Stimulated activated CD8-positive, alpha-beta memory T cell treated with anti-CD3 and anti-CD28 coated beads, Interleukin-4, amount 100 ng/mL, for 24 hours (primary cell): ENCODE results near the gene KCNC1.

Experiments used
- DNase-seq: peaks from one replicate; pipeline ENCODE4 v3.0.0-alpha.2; 2020; ENCODE audit warnings: low read depth

The KCNC1 gene

DNA sequence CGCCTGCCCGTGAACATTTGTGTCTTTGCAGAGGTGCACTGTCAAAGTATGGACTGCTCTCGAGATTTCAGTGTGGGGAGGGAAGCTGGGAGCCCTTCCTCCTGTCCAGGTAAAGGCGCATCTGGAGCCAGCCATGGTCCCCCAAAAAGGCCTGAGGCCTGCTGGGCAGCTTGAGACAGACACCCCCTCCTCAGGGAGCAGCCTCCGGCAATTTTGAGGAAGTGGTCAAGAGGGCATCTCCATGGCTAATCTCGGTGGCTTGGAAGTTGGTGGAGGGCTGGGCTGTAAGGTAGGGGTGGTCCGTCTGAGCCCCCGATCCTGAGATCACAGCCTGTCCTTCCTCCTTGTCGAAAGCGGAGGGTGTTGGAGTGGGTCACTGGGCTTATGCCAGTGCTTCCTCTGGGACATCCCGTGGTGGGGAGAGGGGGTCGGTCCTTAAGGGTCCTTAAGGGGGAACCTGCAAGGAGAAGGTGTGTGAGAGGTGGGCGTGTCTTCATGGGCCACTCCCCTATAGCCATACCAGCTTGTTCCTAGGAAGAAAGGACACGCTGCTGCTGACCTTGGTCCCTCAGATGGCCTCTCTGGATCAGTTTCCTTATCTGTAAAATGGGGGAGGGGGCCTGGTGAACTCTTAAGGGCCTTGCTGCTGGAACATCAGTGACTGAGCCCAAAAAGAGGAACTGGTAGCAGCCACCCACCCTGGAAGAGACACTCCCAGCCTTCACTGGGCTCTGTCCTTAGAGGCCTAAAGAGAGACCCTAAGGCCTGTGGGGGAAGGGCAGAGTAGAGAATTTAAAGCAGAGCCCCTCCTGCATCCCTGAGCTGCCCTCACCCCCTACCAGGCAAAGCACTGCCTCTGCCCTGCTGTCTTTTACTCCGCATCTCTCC lies 2.6 kb downstream of the KCNC1 start:
- DNase-seq: no peak

DNA sequence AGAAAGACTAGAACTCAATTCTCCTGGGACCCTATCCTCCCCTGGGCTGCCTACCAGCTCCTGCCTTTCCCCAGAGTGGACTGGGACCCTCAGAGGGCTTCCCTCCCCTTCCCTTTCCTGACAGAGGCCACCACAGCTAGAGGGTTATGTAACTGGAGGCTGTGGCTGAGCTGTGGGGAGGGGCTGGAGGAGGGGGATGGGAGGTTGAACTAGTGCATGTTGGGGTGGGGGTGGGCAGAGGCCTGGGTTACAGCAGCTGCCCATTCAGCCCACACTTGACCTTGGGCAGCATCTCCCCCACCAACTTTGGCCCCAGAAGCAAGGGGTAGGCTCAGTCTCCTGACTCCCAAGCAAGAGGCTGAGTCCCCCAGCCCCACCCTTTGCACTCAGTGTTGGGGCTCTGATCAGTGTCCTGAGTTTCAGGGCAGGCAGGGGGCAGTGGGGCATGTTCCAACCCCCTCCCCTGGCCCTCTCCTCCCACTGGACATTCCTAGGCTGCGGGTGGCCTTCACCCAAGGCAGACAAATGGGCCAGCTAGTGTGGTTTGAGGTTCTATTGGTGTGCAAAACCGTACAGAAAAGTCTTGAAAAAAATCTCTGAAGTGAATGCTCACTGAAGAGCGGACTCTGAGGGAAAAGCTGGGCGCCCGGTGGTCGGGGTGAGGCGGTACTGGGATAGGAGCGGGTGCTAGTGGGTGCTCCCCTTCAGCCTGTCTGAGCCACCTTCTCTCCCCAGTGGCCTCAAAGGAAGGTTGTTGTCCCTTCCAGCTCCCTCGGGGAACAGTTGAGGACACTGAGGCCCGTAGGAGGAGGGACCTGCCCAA lies 3.8 kb downstream of the KCNC1 start:
- no peak for DNase-seq

DNA sequence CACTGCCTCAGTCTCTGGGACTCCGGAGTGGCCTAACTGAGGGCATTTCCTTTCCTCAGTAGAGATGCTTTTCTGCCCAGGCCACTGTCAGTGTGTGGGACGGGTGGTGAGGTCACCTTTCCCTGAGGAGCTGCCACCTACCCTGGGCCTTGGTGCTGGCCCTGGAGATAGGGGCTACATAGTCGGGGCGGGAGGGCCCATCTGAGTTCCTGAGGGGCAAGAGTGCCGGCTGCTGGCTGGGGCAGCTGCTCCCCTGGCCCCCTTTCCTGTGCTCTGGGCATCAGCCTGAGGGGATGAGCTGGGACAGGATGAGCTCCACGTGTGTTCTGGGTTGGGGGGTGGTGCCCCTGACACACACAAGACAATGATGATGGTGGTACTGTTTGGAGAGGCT lies 5.4 kb downstream of the KCNC1 start:
- DNase-seq: no peak

DNA sequence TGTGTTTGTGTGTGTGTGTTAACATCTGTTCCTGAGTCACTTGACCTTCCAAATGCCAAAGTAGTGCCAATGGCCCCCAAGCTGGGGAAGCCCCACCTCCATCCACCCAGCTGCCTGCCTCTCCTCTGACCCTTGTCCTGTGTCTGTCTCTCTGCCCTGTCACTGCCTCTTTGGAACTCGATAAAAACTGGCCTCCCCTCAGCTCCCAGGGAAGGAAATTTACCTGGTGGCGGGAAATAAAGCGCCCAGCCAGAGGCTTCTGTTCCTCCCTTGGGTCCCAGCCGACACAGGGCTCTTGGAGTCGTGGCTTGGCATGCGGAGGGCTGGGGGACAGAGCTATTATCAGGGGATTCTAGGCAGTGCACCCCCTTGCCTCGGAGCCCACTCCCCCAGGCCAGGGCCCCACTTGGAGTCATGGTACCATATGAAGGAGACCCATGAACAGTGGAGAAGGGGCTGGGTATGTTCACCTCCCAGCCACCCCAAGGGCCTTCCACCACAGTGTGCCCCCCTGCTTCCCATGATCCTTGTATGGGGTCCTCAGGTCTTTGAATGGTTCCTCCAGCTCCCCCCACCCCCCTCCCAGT lies 6.2 kb downstream of the KCNC1 start:
- DNase-seq: no peak

DNA sequence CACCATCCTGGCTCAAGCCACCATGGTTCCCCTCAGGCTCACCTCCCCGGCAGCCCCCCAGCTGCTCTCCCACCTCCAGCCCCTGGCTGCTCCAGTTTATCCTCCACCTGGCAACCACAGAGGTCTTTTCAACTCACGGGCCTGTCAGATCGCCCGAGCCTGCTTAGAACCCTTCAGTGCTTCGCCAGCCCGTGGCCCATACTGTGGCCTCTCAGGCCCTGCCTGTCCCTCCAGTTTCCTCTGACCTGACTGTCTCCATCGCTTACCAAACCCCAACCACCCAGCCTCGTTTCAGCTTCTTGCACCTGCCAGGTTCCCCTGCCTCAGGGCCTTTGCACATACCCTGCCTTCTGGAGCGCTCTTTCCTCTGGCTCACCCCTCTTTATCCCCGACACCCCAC lies 6.9 kb downstream of the KCNC1 start:
- no peak for DNase-seq

DNA sequence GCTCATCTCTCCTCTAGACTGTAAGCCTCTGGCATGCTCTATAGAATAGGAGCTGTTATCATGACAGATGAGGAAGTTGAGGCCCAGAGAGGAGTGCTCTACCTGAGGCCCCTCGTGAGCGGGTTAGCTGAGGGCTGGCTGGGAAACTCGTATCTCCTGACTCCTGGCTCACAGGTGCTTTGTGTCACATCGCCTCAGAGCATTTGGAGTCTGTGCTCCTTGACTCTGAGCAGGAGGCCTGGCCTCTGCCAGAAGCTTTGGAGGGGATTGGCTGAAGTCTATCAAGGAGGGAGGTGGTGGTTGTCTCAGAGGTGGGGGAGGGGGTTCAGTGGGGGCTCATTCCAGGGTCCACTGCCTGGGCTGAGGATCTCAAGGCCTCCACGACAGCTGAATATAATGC lies 7.4 kb downstream of the KCNC1 start:
- DNase-seq: no peak

DNA sequence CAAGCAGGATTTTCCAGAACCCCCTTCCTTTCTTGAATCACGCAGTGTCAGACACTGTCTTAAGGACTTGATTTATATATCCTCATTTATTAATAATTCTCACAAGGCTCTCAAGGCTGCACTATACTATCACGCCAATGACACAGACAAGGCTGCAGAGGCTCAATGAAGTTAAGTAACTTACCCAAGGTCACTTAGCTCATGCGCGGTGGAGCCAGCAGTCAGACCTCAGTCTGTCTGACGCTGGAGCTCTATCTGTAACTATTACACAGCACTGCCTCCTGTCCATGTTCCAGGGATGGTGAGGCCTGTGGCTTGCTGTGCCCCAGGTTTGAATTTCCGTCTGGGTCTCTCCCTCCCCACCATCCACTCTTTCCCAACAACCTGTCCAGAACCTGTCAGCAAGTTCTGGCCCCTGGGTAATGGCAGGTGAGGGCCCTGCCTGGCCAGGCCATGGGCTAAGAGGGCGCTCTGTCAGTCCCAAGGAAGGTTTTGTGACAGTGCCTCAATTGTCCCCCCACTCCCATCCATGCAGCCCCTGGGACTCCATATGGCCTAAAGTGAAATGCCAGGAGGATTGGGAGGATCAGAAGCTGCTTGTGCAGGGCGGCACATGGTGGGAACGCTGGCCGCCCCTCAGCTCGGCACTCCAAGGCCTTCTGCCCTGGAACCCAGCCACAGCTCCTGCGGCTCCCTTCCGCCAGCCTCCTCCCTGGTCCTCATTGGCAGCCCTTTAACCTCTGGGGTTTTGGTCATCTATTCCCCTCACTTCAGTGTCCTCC lies 8.6 kb downstream of the KCNC1 start:
- no peak for DNase-seq

DNA sequence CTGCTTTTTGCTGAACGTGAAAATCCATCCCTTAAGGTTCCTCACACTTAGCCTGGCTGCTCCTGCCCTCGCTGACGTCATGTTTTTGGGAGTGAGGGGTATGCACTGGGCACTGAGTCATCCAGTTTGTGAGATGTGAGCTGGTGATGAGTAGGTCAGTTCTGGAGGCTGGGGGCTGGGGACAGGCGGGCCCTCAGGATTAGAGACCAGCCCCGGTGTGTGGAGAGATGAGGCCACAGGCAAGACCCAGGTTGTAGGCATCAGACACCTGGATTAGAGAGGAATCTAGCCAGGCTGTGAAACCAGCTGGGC lies 9.2 kb downstream of the KCNC1 start:
- DNase-seq: no peak

DNA sequence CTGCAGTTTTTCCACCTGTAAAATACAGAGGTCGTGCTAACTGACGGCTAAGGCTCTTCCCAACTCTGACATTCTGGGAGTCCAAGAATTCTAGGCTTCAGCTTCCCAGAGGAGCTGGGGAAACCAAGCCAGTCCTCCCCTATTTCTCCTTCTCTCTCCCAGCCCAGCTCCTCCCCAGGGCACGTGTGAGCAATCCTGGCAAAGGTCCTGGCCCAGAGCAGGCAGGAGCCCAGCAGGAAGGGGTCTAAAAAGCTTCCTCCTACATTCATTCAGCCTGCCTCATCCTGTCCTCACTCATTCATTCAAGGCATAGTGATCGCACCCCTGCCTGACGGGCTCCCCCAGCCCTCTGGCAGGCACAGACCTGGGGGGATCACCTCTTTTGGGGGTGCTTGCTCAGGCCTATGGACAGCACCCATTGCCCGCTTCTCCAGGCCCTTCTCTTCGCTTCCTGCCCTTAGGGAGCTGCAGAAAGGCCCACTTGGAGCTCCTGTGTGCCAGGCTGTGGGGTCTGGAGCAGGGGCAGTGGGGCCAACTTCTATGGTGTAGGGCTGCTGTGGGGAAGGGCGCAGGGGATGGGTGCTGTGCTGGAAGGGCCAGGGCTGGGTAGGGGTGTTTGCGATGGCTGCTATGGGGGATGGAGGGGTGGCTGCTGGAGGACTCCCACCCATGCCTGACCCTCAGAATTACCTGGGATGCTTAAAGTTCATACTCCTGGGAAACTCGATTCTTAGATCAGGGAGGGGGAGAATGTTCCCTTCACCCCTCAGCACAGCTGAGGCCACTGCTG lies 9.8 kb downstream of the KCNC1 start:
- no peak for DNase-seq

DNA sequence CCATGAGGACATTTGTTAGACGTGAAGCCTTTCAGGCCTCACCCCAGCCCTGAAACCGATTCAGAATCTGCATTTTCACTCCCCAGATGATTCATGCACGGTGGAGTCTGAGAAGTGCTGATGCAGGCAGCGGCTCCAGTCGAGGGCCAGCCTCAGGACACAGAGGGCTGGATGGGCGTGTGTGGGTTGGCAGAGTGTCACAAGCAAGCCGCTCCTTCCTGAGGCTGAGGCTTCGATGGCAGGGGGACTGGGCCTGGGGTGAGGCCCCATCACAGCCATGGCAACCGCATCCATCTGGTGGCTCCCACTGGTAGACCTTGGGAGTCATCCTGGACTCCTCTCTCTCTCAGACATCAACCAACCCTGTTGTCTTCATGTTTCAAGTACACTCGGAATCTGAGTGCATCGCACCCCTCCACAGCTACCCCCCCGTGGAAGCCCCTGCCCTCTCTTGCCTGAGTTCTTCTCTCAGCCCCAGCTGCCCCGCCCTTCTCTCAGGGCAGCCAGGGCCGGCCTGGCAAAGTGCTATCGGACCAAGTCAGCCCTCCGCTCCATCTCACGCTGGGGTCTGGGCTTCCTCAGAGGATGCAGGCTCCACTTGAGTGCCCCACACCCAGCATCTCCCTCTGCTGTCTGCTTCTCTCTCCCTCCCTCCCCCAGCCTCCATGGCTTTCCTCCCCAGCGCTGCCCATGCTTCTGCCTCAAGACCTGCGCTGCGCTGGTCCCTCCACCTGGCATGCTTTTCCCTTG lies 10.6 kb downstream of the KCNC1 start:
- DNase-seq: no peak

DNA sequence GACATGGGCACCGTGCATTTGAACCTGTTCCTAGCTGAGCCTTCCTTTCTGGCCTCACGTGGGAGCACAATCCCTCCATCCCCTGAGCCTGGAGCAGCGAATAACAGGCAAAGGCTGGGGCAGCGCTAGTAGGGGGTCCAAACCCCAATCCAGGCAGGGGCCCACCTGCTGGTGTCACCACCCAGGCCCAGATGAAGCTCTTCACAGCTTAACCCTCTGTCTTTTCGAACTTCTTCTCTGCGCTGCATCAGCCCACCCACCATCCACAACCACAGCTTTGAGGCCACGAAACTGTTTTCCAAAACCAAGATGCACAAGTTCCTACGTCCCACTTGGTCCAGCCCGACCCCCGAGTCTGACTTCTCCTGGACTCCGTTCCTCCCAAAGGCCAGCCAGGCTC lies 11.5 kb downstream of the KCNC1 start:
- DNase-seq: no peak

DNA sequence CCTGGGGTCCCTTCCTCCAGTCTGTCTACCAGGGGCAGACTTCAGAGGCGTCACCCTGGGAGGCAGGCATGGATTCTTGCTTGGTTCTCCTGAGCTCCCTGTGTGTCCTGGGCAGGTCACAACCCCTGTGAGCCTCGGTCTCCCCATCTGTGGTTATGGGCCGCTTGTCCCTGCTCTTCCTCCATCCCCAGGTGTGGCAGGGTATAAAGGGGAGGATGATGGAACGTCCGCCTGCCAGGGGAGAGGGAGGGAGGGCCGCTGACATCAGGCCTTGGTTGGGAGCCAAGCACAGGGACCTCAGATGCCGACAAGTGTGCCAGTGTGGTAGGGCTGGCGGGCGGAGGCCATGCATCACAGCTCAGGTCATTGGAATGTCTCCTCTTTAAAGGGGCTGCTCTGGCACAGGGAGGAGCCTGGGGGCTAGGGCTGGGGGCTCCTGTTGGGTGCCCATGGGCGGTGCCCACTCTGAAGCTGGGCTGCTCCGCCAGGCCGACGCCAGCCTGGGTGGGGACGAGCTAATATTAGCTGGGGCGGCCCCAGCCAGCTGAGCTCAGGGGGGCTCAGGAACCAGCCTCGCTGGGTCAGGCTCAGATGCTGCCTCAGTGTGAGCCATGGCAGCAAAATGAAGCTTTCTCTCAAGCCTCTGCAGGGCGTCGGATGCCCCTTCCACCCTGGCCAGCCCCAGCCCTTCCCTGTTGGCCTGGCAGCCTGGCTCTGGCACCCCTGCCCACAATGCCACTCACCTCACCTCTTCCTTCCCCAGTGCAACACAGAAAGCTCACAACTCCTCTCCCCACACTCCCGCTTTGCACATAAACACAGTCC lies 12.8 kb downstream of the KCNC1 start:
- DNase-seq: no peak

DNA sequence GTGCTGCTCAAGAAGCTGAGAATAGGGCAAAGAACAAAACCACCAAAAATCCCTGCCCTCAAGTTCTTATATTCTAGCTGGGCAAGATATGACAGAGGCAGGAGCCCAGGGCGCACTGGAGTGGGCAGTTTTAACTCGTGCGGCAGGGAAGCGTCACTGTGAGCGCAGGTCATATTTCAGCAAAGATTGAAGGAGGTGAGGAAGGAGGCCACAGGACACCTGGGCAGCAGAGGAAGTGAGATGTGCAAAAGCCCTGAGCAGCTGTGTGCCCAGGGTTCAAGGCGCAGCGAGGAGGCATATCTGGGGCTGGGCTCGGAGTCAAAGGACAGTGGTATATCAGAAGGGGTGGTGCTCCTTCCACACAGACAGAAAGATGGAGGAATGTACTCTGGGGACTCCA lies 13.5 kb downstream of the KCNC1 start:
- DNase-seq: no peak

DNA sequence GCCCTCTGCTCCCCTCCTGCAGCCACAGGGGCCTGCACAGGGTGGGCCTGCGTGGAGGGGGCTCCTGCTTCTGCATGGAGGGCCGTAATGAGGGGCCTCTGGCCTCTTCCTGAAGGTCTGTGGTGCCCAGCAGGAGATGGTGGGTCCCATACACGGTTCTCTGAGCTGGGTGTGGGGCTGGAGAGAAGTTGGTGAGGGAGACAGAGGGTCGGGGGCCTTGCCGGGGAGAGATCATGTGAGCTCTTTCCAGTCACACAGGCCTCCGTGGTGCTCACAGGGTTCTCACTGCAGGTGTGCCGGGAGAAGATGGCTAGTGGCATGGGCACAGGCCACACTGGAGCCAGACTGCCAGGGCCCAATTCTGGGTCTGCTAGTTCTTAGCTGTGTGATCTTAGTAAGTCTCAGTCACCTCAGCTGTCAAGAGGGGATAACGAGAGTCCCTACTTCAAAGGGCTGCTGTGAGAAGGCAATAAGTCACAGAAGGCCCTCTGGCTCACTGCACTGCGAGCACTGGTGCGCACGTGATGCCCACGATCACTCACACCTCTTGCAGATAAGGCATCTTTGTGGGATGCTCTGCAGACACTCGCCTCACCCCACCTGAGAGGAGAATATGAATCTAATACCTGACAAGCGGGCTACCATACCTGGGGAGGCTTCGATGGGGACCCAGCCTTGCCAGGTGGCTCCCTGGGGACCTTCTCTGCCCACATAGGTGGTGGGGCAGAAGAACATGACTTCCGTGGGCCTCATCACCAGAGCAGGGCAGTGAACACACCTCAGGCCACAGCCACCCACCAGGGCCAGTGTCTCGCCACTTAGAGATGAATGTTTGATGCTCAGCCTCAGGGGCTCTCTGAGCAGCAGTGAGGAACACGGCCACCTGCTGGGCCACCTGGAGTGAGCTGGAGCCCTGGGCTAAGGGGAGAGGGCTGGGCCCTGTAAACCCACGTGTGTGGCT lies 14.5 kb downstream of the KCNC1 start:
- DNase-seq: no peak

DNA sequence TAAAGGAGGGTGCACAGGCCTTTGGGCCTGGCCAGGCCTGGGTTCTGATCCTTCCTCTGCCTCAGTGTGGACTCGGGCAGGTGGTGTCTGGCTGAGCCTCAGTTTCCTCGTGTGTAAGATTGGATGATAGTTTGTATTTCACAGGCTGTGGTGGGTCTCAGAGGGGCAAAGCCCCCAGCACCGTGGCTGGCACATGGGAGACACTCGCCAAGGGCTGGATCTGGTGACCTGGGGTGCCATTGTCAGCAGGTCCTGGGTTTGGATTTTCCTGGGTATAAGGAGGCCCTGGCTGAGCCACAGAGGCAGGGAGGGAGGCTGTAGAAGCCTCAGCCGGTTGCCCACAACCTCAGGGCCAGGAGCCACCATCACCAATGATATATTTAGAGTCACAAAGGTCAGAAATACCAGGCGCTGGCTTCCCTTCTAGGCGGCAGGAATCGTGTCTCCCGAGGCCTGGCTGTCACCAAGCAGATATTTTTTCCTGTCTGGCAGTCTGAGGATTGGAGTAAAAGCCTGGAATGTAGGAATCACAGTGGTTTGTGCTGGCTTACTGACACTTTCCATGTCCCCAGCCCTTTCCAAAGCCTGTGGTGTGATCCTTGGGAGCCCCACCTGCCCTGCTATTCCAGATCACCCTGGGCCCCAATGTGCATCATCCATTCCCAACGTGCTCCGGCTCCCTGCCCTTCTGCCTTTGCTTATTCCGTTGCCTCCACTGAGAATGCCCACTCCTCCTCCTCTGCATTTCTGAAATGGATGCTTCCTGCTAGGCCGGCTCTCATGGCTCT lies 15.6 kb downstream of the KCNC1 start:
- DNase-seq: no peak

DNA sequence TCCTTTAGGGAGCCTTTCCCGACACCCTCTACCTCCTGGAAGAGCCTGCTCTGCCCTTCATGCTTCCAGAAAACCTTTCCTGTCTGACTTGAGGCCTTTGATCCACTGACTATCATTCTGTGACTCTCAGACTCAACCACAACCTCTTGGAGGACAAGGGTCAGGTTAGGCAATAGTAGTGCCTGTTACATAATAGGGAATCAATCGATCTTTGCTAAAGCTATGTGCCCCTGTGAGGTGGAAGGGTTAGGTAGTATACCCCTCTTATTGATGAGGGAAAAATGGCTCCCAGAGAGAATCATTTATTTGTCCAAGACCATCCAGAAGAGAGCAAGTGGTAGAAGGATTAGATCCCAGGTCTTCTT lies 16.2 kb downstream of the KCNC1 start:
- no peak for DNase-seq

DNA sequence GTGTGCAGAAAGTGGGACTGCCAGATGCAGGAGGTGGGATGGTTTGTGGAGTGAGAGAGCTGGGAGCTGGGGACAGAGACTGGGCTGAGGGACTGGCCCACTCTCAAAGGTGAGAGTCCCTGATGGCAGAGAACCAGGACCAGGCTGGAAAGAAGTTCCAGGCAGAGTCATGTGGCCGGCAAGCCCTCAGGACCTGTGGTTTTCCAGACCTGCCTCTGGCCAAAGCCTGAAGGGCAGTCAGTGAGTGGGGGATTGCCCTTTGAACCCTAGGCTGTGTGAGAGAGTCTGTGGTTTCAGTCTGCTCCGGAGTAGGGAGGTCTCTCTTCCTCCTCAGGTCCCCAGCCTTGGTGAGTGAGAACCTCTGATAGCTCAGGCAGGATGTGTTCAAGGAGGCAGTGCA lies 17.0 kb downstream of the KCNC1 start:
- DNase-seq: no peak

DNA sequence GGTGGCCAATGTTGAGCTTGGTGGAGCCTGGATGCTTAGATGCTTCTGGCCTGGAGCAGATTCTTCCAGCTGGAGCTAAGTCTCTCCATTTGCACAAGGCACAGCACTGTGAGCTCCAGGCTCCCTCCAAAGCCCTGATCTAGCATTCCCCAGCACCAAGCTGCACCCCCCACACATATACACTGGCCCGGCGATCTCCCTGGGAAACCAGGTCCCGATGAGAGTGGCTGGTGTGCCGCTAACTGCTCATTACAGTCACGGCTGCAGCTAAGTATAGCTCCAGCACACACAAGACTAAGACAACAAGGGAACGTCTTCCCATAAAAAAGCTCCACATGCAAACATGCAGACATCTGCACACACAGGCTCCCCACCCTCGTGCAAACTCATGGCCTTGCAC lies 17.6 kb downstream of the KCNC1 start:
- no peak for DNase-seq
